Measurements from ENCODE around the gene ZFYVE16. TPM values are rescaled to one million over a fixed set of nuclear protein-coding genes. Genes with fewer than 3 reads are reported as not detected.

The ZFYVE16 gene
- total and polyA plus RNA-seq, 11 donors, result 10.3 to 53.2 (median 36.3) TPM

DNA sequence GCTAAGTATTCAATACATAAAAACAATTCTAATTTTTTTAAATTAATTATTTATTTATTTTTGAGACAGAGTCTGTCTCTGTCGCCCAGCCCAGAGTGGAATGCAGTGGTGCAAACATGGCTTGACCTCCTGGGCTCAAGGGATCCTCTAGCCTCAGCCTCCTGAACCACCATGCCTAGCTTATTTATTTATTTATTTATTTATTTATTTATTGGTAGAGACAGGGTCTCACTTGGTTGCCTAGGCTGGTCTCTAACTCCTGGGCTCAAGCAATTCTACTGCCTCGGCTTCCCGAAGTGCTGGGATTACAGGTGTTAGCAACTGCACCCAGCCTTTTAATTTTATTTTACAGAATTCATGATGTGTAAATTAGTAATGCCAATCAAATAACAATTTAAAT lies 33.7 kb upstream of the ZFYVE16 start:
- ATAC-seq, result no peak
- no peak for TF ChIP-seq POLR2A (IDR thresholded peaks at IDR 0.05)
- TF ChIP-seq, protein P1, sequence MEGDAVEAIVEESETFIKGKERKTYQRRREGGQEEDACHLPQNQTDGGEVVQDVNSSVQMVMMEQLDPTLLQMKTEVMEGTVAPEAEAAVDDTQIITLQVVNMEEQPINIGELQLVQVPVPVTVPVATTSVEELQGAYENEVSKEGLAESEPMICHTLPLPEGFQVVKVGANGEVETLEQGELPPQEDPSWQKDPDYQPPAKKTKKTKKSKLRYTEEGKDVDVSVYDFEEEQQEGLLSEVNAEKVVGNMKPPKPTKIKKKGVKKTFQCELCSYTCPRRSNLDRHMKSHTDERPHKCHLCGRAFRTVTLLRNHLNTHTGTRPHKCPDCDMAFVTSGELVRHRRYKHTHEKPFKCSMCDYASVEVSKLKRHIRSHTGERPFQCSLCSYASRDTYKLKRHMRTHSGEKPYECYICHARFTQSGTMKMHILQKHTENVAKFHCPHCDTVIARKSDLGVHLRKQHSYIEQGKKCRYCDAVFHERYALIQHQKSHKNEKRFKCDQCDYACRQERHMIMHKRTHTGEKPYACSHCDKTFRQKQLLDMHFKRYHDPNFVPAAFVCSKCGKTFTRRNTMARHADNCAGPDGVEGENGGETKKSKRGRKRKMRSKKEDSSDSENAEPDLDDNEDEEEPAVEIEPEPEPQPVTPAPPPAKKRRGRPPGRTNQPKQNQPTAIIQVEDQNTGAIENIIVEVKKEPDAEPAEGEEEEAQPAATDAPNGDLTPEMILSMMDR (IDR thresholded peaks at IDR 0.05), result no peak
- H3K36me3 ChIP-seq, result no peaks in the 10 kb centered on the region
- H3K27ac ChIP-seq, result no peak overlapping the region
- peaks cover 0 to 7% (median 0%) of the 10 kb centered on the region in 12 donors for H3K4me1 ChIP-seq
- DNase-seq, result no peak
- H3K27me3 ChIP-seq, result peaks cover 0 to 3% (median 0%) of the 10 kb centered on the region in 9 donors
- H3K9me3 ChIP-seq, result no peaks in the 10 kb centered on the region
- WGBS, 4 donors, result 82 to 98% (median 97%) methylated on average over 3 of the region's 3 CpGs
- H3K4me3 ChIP-seq, result no peak overlapping the region
- intact Hi-C loops (cut with DNase I), result no loop called here

DNA sequence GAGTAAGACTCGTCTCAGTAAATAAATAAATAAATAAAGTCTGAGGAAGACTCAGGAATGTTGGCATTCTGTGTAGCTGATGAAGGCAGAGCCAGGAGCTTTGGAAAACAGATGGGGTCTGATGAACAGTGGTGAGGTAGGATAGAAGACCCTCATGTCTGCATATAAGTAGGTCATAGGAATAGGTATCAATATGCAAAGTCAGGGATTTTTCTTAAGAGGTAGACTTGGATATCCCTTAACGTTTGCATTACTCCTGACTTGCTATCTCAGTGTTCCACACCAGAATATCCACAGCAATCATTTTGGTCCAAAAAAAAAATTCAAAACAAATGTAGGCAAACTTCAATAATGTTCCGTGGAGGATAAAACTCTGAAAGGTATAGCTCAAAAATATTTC lies 31.3 kb upstream of the ZFYVE16 start:
- H3K9me3 ChIP-seq, result no peaks in the 10 kb centered on the region
- no peak overlapping the region for H3K4me3 ChIP-seq
- no peak for ATAC-seq
- DNase-seq, result no peak
- peaks cover 0 to 3% (median 0%) of the 10 kb centered on the region in 9 donors for H3K27me3 ChIP-seq
- TF ChIP-seq, protein P1 (IDR thresholded peaks at IDR 0.05), result no peak
- no peaks in the 10 kb centered on the region for H3K4me1 ChIP-seq
- WGBS, 4 donors, result 86 to 93% (median 88%) methylated on average over 3 of the region's 3 CpGs
- no peak overlapping the region for H3K27ac ChIP-seq
- intact Hi-C loops (cut with DNase I), result no loop called here
- no peaks in the 10 kb centered on the region for H3K36me3 ChIP-seq

DNA sequence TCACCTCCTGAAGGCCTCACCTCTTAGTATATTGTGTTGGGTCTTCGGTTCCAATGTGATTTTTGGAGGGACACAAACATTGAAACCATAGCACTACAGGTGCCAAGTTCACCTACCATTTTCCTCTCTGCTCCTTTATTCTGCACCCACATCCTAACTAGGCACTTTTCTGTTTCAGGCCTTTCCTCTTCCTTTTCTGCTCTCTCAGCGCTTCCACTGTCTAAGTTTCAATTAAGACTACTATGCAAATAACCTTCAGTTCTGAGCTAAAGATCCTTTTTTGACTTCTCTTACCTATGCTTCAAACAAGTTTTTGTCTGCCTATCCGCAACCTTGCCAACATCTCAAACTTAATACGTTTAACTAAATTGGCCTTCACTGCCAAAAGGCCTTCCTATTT lies 25.4 kb upstream of the ZFYVE16 start:
- DNase-seq (no peak), ATAC-seq (no peak)
- no peaks in the 10 kb centered on the region for H3K36me3 ChIP-seq
- H3K9me3 ChIP-seq, result no peaks in the 10 kb centered on the region
- TF ChIP-seq, protein P1 (IDR thresholded peaks at IDR 0.05), result no peak
- no peak for TF ChIP-seq POLR2A (IDR thresholded peaks at IDR 0.05)
- no peak overlapping the region for H3K27ac ChIP-seq
- H3K27me3 ChIP-seq, result no peaks in the 10 kb centered on the region
- H3K4me3 ChIP-seq, result no peak overlapping the region
- H3K4me1 ChIP-seq, result no peaks in the 10 kb centered on the region
- 93 to 97% (median 96%) methylated on average over 4 of the region's 4 CpGs for WGBS, 4 donors
- intact Hi-C loops (cut with DNase I), result no loop called here

DNA sequence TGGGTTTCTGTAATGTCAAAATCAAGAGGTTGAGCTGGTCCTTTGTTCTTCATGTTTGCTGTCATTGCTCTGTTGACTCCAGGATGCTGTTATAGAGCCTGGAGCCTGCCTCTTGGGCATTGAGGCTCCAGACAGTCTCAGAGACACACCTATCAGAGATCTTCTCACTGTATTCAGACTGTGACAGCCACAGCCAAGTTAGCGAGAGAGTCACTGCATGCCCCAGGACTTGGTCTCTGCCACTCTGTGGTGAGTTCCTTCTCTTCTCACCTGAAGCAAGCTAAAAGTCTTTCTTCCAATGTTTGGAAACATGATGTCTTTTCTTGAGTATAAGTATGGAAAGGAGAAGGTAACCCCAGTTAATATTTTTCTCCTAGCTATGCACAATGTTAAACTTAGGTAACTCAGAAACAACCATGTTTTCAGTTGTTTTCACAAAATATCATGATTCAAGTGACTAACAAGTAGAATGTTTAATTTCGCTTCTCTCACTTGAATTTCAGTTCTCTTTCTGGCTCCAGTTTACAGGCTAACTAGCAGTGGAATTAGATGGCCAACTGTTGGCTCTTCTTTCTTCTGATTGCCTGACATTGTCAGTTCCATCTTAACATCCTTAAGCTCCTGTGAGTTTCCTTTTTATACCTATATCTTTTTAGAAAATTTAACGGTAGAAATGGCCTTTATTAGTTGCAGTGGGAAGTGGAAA lies 20.6 kb upstream of the ZFYVE16 start:
- Histone ChIP-seq H3K36me3 (no peaks in the 10 kb centered on the region), H3K27me3 (no peaks in the 10 kb centered on the region), H3K9me3 (peaks cover 0 to 9% (median 0%) of the 10 kb centered on the region in 12 donors), H3K27ac (no peak overlapping the region), H3K4me1 (peaks cover 0 to 6% (median 0%) of the 10 kb centered on the region in 12 donors), H3K4me3 (no peak overlapping the region)
- WGBS, 4 donors, result 71 to 86% (median 84%) methylated on average over 3 of the region's 3 CpGs
- TF ChIP-seq, protein P1 (IDR thresholded peaks at IDR 0.05), result no peak
- no peak for TF ChIP-seq POLR2A (IDR thresholded peaks at IDR 0.05)
- intact Hi-C loops (cut with DNase I), result no loop called here
- ATAC-seq (no peak), DNase-seq (no peak)

Measured in heart left ventricle (tissue), 16 donors.